ENCODE results near the gene CCT8. TPM values are rescaled to one million over a fixed set of nuclear protein-coding genes. Genes with fewer than 3 reads are reported as not detected.
"Not testable (repeated sequence)": the region's sequence is repeated elsewhere in the genome, so short reads cannot be mapped to it uniquely, and the experiment has no call there.

Gene CCT8
- total RNA-seq, 1 donor from 2014 or later = 104 TPM

- Histone ChIP-seq H3K9me3 (replicated peaks) (no peaks in the 10 kb centered on the region), H3K36me3 (no peaks in the 10 kb centered on the region), H3K4me1 (peaks cover 20% of the 10 kb centered on the region), H3K27ac (replicated peaks) (no peak overlapping the region), H3K27me3 (ENCODE audit: low read depth) (no peaks in the 10 kb centered on the region), H3K4me3 (no peak overlapping the region)
- DNase-seq = no peak
- intact Hi-C loops (cut with micrococcal nuclease) = no loop called here
- TF ChIP-seq CTCF (IDR thresholded peaks at IDR 0.05; ENCODE audit: borderline replicate concordance) = no peak
Measured at GRCh38 chr21:29083306-29083705, 9.9 kb upstream of the CCT8 start.

- H3K27ac ChIP-seq (replicated peaks) = no peak overlapping the region
- no peaks in the 10 kb centered on the region for H3K36me3 ChIP-seq
- H3K9me3 ChIP-seq (replicated peaks) = no peaks in the 10 kb centered on the region
- no peak for DNase-seq
- no peak overlapping the region for H3K4me3 ChIP-seq
- intact Hi-C loops (cut with micrococcal nuclease) = no loop called here
- no peaks in the 10 kb centered on the region for H3K27me3 ChIP-seq (ENCODE audit: low read depth)
- TF ChIP-seq CTCF (IDR thresholded peaks at IDR 0.05; ENCODE audit: borderline replicate concordance) = no peak
- H3K4me1 ChIP-seq = peaks cover 22% of the 10 kb centered on the region
Measured at GRCh38 chr21:29082046-29082815, 8.8 kb upstream of the CCT8 start.

- intact Hi-C loops (cut with micrococcal nuclease) = no loop called here
- DNase-seq = no peak
- no peaks in the 10 kb centered on the region for H3K27me3 ChIP-seq (ENCODE audit: low read depth)
- TF ChIP-seq CTCF (IDR thresholded peaks at IDR 0.05; ENCODE audit: borderline replicate concordance) = no peak
- H3K9me3 ChIP-seq (replicated peaks) = no peaks in the 10 kb centered on the region
- peak overlapping the region; percentile 22 for H3K27ac ChIP-seq (replicated peaks)
- peaks cover 29% of the 10 kb centered on the region for H3K4me1 ChIP-seq
- no peaks in the 10 kb centered on the region for H3K36me3 ChIP-seq
- H3K4me3 ChIP-seq = no peak overlapping the region
Measured at GRCh38 chr21:29080454-29080941, 7.0 kb upstream of the CCT8 start.

GRCh38 chr21:29078869-29079767, 5.7 kb upstream of the CCT8 start:
- Histone ChIP-seq H3K9me3 (replicated peaks) (no peaks in the 10 kb centered on the region), H3K4me1 (peaks cover 29% of the 10 kb centered on the region), H3K4me3 (no peak overlapping the region), H3K27me3 (ENCODE audit: low read depth) (no peaks in the 10 kb centered on the region), H3K36me3 (no peaks in the 10 kb centered on the region), H3K27ac (replicated peaks) (no peak overlapping the region)
- DNase-seq = no peak
- intact Hi-C loops (cut with micrococcal nuclease) = no loop called here
- no peak for TF ChIP-seq CTCF (IDR thresholded peaks at IDR 0.05; ENCODE audit: borderline replicate concordance)

- intact Hi-C loops (cut with micrococcal nuclease) = no loop called here
- no peak for DNase-seq
- no peak for TF ChIP-seq CTCF (IDR thresholded peaks at IDR 0.05; ENCODE audit: borderline replicate concordance)
- Histone ChIP-seq H3K9me3 (replicated peaks) (no peaks in the 10 kb centered on the region), H3K4me1 (peaks cover 39% of the 10 kb centered on the region), H3K27ac (replicated peaks) (peak overlapping the region; percentile 84), H3K36me3 (no peaks in the 10 kb centered on the region), H3K27me3 (ENCODE audit: low read depth) (no peaks in the 10 kb centered on the region), H3K4me3 (peak overlapping the region; percentile 75)
Measured at GRCh38 chr21:29077651-29078090, 4.2 kb upstream of the CCT8 start.

DNA sequence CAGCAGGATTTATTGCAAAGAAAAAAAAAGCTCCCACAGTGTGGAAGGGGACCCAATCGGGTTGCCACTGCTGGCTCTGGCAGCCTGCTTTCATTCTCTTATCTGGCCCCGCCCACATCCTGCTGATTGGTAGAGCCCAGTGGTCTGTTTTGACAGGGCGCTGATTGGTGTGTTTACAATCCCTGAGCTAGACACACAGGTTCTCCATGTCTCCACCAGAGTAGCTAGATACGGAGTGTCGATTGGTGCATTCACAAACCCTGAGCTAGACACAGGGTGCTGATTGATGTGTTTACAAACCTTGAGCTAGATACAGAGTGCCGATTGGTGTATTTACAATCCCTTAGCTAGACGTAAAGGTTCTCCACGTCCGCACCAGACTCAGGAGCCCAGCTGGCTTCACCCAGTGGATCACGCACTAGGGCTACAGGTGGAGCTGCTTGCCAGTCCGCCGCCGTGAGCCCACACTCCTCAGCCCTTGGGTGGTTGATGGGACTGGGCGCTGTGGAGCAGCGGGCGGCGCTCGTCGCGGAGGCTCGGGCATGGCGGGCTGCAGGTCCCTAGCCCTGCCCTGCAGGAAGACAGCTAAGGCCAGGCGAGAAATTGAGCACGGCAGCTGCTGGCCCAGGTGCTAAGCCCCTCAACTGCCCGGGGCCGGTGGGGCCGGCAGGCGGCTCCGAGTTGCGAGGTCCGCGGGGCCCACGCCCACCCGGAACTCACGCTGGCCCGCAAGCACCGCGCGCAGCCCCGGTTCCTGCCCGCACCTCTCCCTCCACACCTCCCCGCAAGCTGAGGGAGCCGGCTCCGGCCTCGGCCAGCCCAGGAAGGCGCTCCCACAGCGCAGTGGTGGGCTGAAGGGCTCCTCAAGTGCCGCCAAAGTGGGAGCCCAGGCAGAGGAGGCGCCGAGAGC, 3.5 kb upstream of the CCT8 start:
- H3K9me3 ChIP-seq (replicated peaks); H3K36me3 ChIP-seq; intact Hi-C loops (cut with micrococcal nuclease); H3K27me3 ChIP-seq (ENCODE audit: low read depth): not testable (repeated sequence)
- Histone ChIP-seq H3K4me3 (peak overlapping the region; percentile 75), H3K27ac (replicated peaks) (peak overlapping the region; percentile 84), H3K4me1 (peaks cover 46% of the 10 kb centered on the region)
- DNase-seq = peak; percentile 58

All from left ventricle myocardium inferior (tissue), 1 donor.